ENCODE data around the gene TPRN.

DNA sequence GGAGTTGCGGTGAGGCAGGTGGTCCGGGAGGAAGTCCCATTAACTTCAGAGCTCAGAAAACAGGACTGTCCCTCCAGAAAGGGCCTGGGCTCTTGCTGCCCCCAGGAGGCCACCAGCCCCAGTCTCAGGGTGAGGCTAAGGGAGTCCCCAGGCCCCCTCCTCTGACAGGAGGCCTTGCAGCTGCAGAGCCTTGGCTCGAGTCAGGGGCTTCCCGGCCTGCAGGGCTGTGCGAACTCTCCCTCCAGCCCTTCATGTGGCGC lies 47.3 kb upstream of the TPRN start:
- TF ChIP-seq POLR2A (IDR thresholded peaks at IDR 0.05): no peak
- TF ChIP-seq, protein P1, sequence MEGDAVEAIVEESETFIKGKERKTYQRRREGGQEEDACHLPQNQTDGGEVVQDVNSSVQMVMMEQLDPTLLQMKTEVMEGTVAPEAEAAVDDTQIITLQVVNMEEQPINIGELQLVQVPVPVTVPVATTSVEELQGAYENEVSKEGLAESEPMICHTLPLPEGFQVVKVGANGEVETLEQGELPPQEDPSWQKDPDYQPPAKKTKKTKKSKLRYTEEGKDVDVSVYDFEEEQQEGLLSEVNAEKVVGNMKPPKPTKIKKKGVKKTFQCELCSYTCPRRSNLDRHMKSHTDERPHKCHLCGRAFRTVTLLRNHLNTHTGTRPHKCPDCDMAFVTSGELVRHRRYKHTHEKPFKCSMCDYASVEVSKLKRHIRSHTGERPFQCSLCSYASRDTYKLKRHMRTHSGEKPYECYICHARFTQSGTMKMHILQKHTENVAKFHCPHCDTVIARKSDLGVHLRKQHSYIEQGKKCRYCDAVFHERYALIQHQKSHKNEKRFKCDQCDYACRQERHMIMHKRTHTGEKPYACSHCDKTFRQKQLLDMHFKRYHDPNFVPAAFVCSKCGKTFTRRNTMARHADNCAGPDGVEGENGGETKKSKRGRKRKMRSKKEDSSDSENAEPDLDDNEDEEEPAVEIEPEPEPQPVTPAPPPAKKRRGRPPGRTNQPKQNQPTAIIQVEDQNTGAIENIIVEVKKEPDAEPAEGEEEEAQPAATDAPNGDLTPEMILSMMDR (IDR thresholded peaks at IDR 0.05 in 8 of 11, conservative IDR thresholded peaks at IDR 0.05 in 3 of 11): no peak
- no peak for TF ChIP-seq POLR2AphosphoS5 (IDR thresholded peaks at IDR 0.05)
